OCI-LY7 (cell line): ENCODE measurements around the gene PSPC1.

ENCODE experiments used
- EZH2phosphoT487 ChIP-seq: fragments of 200-600 bp; sonication (generic); IDR thresholded peaks from 2 replicates; pipeline ENCODE4 v1.6.1; 2018; ENCODE audit warnings: low read depth, borderline replicate concordance, mild to moderate bottlenecking, mixed run types, antibody characterized with exemption, low read length, moderate library complexity, mixed read lengths
- TF ChIP-seq, protein P1 (sequence below): fragments of 200-600 bp; sonication (generic); conservative IDR thresholded peaks from 2 replicates; pipeline ENCODE4 v1.5.1; 2014; ENCODE audit warnings: mild to moderate bottlenecking, antibody characterized with exemption, low read length, moderate library complexity, mixed read lengths

DNA sequence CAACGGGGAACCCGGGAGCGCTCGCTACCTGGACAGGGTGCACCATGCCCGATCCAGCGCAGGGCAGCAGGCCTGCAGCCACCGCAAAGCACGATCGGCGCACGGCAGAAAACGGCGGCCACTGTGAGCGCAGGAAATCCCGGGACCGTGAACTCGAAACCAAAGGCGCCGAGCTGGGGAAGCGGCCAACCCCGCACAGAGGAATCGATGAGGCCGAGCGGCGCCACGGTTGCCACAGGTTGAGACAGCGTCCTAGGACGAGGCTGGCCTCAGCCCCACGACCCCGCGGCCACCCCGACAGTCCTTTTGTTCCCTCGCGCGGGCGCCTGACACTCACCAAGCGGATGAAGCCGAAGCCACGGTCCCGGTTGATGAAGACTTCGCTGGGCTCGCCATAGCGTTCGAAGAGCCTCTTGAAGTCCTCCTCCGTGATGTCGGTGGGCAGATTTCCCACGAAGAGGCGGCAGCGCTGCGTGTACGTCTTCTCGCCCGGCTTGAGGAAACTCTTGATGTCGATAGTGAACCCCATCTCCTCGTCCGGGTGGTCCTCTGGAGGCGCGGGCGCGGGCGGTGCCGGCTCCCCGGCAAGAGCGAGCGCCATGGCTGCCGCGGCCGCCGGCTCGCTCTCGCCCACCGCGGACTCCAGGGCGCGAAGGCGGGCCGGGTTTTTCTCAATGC, 557 bp downstream of the PSPC1 start:
- TF ChIP-seq, protein P1, sequence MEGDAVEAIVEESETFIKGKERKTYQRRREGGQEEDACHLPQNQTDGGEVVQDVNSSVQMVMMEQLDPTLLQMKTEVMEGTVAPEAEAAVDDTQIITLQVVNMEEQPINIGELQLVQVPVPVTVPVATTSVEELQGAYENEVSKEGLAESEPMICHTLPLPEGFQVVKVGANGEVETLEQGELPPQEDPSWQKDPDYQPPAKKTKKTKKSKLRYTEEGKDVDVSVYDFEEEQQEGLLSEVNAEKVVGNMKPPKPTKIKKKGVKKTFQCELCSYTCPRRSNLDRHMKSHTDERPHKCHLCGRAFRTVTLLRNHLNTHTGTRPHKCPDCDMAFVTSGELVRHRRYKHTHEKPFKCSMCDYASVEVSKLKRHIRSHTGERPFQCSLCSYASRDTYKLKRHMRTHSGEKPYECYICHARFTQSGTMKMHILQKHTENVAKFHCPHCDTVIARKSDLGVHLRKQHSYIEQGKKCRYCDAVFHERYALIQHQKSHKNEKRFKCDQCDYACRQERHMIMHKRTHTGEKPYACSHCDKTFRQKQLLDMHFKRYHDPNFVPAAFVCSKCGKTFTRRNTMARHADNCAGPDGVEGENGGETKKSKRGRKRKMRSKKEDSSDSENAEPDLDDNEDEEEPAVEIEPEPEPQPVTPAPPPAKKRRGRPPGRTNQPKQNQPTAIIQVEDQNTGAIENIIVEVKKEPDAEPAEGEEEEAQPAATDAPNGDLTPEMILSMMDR, result no peak
- no peak for TF ChIP-seq EZH2phosphoT487
